Measurements from ENCODE around the gene WBP2. TPM values are rescaled to one million over a fixed set of nuclear protein-coding genes. Genes with fewer than 3 reads are reported as not detected.

WBP2 gene
- total and polyA plus RNA-seq, 2 of the 13 experiments (the other 11 are each of a cell fraction or from before 2014, with no cell fraction given) = 29.2 to 29.5 TPM

- TF ChIP-seq KIAA2018 (CRISPR knock-in tag; IDR thresholded peaks at IDR 0.05; ENCODE audit: borderline replicate concordance) = no peak
- no peak for TF ChIP-seq ZNF784 (CRISPR knock-in tag; IDR thresholded peaks at IDR 0.05; ENCODE audit: borderline replicate concordance)
- TF ChIP-seq TCF12 (IDR thresholded peaks at IDR 0.05) = no peak
- TF ChIP-seq TCF12 (CRISPR knock-in tag; IDR thresholded peaks at IDR 0.05) = no peak
- peak; percentile 31; the same call in 1 of the 2 replicates for TF ChIP-seq RFXANK (CRISPR knock-in tag; IDR thresholded peaks at IDR 0.05)
- TF ChIP-seq ZBTB49 (CRISPR knock-in tag; IDR thresholded peaks at IDR 0.05; ENCODE audit: borderline replicate concordance) = peak; percentile 73; the same call in 1 of the 2 replicates
- peak; percentile 44; the same call in 1 of the 2 replicates for TF ChIP-seq ZNF136 (CRISPR knock-in tag; IDR thresholded peaks at IDR 0.05; ENCODE audit: low read depth)
- TF ChIP-seq ZNF7 (CRISPR knock-in tag; IDR thresholded peaks at IDR 0.05) = no peak
- TF ChIP-seq TEF (CRISPR knock-in tag; IDR thresholded peaks at IDR 0.05) = 0 out of 2 replicates have a peak, but pooled peaks have one; percentile 17
- peak; percentile 88 for TF ChIP-seq ZFP91 (CRISPR knock-in tag; IDR thresholded peaks at IDR 0.05; ENCODE audit: borderline replicate concordance)
- no peak; the same call in 1 of the 2 replicates for TF ChIP-seq BCL3 (CRISPR knock-in tag; IDR thresholded peaks at IDR 0.05)
- TF ChIP-seq PRPF4 (IDR thresholded peaks at IDR 0.05; ENCODE audit: low read depth, low read length, poor library complexity, severe bottlenecking) = no peak
These were observed 23.3 kb upstream of the WBP2 start, which contains the start of gene TRIM47 (continued) for GRCh38 chr17:75878174-75878998.

Measured in HepG2 (cell line).